WTC11 (cell line): ENCODE data around the gene NAGS. TPM values are rescaled to one million over a fixed set of nuclear protein-coding genes. Genes with fewer than 3 reads are reported as not detected.

ENCODE experiments used
- ATAC-seq: fragments of 200-7000 bp; cut with Tn5 transposase; 2 replicates; pipeline ENCODE4 v1.10.0; 2021; ENCODE audit warnings: mild to moderate bottlenecking, moderate library complexity
- CTCF ChIA-PET: fragments of 300-600 bp; sonication (Branson Sonifier 250); formaldehyde crosslinking; loops from one replicate; lab custom pipeline; 2021; ENCODE audit warnings: antibody characterized with exemption; lab: Charles Lee
- POLR2A ChIA-PET: fragments of 350-600 bp; sonication (Branson Sonifier 250); formaldehyde crosslinking; loops from one replicate; lab custom pipeline; 2021; ENCODE audit warnings: antibody characterized with exemption; lab: Charles Lee
- DNase-seq: peaks from one replicate; pipeline ENCODE4 v3.0.0; 2021; ENCODE audit warnings: low spot score
- H3K27ac Mint-ChIP-seq: 2 replicates; pipeline ENCODE4 v1.8.0; 2021; ENCODE audit warnings: mixed read lengths
- H3K27me3 Mint-ChIP-seq: 2 replicates; pipeline ENCODE4 v1.8.0; 2021; ENCODE audit warnings: low read depth, mild to moderate bottlenecking, moderate library complexity, mixed read lengths
- H3K36me3 Mint-ChIP-seq: 2 replicates; pipeline ENCODE4 v1.8.0; 2021; ENCODE audit warnings: mixed read lengths
- H3K4me1 Mint-ChIP-seq: 2 replicates; pipeline ENCODE4 v1.8.0; 2022; ENCODE audit warnings: mixed read lengths
- H3K4me3 Mint-ChIP-seq: 2 replicates; pipeline ENCODE4 v1.8.0; 2021; ENCODE audit warnings: mild to moderate bottlenecking, moderate library complexity, mixed read lengths
- H3K9me3 Mint-ChIP-seq: 2 replicates; pipeline ENCODE4 v1.8.0; 2021; ENCODE audit warnings: mixed read lengths
- CREB1 ChIP-seq: sonication (generic); formaldehyde crosslinking; IDR thresholded peaks from 2 replicates; pipeline ENCODE4 v1.8.0; 2023; ENCODE audit warnings: mild to moderate bottlenecking, missing genetic modification reagents
- ELF4 ChIP-seq: sonication (generic); formaldehyde crosslinking; IDR thresholded peaks from 2 replicates; pipeline ENCODE4 v1.8.1; 2022; ENCODE audit warnings: low read depth, mild to moderate bottlenecking, moderate library complexity, missing genetic modification reagents
- GRHL2 ChIP-seq: fragments of 250-450 bp; sonication (Bioruptor Pico); IDR thresholded peaks from 2 replicates; pipeline ENCODE4 v1.8.0; 2022; ENCODE audit warnings: mild to moderate bottlenecking, moderate library complexity; ENCODE audit not compliant: insufficient replicate concordance, severe bottlenecking
- IRF2 ChIP-seq: sonication (generic); formaldehyde crosslinking; IDR thresholded peaks from 2 replicates; pipeline ENCODE4 v1.8.0; 2022; ENCODE audit warnings: low read depth, missing genetic modification reagents, borderline replicate concordance
- MXD4 ChIP-seq: fragments of 250-450 bp; sonication (Bioruptor Pico); IDR thresholded peaks from 2 replicates; pipeline ENCODE4 v1.8.0; 2021; ENCODE audit warnings: mild to moderate bottlenecking, moderate library complexity, borderline replicate concordance
- NR2C2 ChIP-seq: sonication (generic); formaldehyde crosslinking; IDR thresholded peaks from 2 replicates; pipeline ENCODE4 v1.8.0; 2022; ENCODE audit warnings: mild to moderate bottlenecking, missing genetic modification reagents
- PRRX2 ChIP-seq: fragments of 250-450 bp; sonication (Bioruptor Pico); IDR thresholded peaks from 2 replicates; pipeline ENCODE4 v1.8.0; 2021; ENCODE audit warnings: mild to moderate bottlenecking
- SOX15 ChIP-seq: fragments of 250-450 bp; sonication (Bioruptor Pico); IDR thresholded peaks from 2 replicates; pipeline ENCODE4 v1.9.0; 2021; ENCODE audit warnings: mild to moderate bottlenecking
- ZNF416 ChIP-seq: fragments of 250-450 bp; sonication (Bioruptor Pico); IDR thresholded peaks from 2 replicates; pipeline ENCODE4 v1.9.0; 2021; ENCODE audit warnings: mild to moderate bottlenecking, inconsistent platforms
- ZNF671 ChIP-seq: fragments of 250-450 bp; sonication (Bioruptor Pico); IDR thresholded peaks from 2 replicates; pipeline ENCODE4 v1.8.0; 2021; ENCODE audit warnings: mild to moderate bottlenecking
- total RNA-seq: library from RNA; stranded (reverse); gene quantifications from 3 replicates; pipeline ENCODE4 v1.2.3, GENCODE V29; 2021
- TF ChIP-seq, protein P1 (sequence below): sonication (generic); formaldehyde crosslinking; IDR thresholded peaks from 2 replicates; pipeline ENCODE4 v1.8.1; 2023; ENCODE audit warnings: mild to moderate bottlenecking, missing genetic modification reagents, borderline replicate concordance
- TF ChIP-seq, protein P2 (sequence below): fragments of 250-450 bp; sonication (Bioruptor Pico); IDR thresholded peaks from 2 replicates; pipeline ENCODE4 v1.9.0; 2021; ENCODE audit warnings: mild to moderate bottlenecking
- TF ChIP-seq, protein P3 (sequence below): sonication (generic); formaldehyde crosslinking; IDR thresholded peaks from 2 replicates; pipeline ENCODE4 v1.8.0; 2023; ENCODE audit warnings: mild to moderate bottlenecking, missing genetic modification reagents
- TF ChIP-seq, protein P4 (sequence below): fragments of 250-450 bp; sonication (Bioruptor Pico); IDR thresholded peaks from 2 replicates; pipeline ENCODE4 v1.9.0; 2021; ENCODE audit warnings: mild to moderate bottlenecking
- TF ChIP-seq, protein P5 (sequence below): sonication (generic); formaldehyde crosslinking; IDR thresholded peaks from 2 replicates; pipeline ENCODE4 v1.8.0; 2022; ENCODE audit warnings: mild to moderate bottlenecking, missing genetic modification reagents
- TF ChIP-seq, protein P6 (sequence below): sonication (generic); formaldehyde crosslinking; IDR thresholded peaks from 2 replicates; pipeline ENCODE4 v1.8.1; 2023; ENCODE audit warnings: mild to moderate bottlenecking, missing genetic modification reagents, moderate library complexity

NAGS gene
- total RNA-seq, 1 experiment from 2014 or later: 8.6 TPM

DNA sequence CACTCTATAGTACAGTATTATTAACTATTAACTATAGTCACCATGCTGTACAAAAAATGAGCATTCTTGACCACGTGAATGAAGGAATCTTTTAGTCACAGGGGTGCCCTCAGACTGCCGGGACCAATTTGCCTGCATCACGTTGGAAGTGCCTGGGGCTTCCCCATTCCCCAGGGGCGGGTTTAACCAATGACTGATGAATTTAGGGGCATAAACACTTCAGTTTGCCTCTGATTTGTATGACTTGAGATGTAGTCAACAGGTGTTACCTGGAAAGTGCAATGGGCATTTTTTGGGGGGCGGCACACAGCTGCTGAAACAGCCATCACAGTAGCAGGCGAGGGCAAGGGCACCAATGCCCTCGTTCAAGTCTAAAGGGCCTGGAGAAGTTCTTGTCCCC lies 41.9 kb upstream of the NAGS start (continued):
- no peak for TF ChIP-seq MXD4 (CRISPR knock-in tag)
- TF ChIP-seq IRF2 (CRISPR knock-in tag): no peak
- TF ChIP-seq SOX15 (CRISPR knock-in tag): no peak

DNA sequence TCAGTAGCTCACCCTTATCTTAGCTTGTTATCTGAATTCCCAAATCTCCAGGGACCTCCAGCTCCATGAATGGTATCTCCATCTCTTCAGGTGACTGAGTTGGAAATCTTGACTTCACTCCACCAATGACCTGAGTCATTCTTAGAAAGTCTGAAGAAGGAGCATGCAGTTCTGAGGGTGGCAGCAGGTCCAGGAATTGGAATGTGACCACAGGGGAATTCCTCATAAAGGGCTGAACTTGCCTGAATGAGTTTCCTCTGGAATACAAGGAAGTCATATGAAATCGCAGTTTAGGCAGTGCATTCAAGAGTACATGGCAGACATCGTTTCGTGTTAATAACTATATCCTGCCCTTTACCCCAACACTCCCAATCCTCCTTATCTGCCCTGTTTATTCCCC lies 38.1 kb upstream of the NAGS start:
- ATAC-seq (no peak), DNase-seq (no peak)
- CTCF ChIA-PET: interaction anchor here (1.1 kb wide), 1 partner anchor 22 kb away, joined by 3 read pairs; no protein-coding TSS in a partner anchor
- Mint-ChIP-seq H3K4me3 (no peak overlapping the region), H3K9me3 (no peaks in the 10 kb centered on the region), H3K27ac (no peak overlapping the region), H3K4me1 (no peaks in the 10 kb centered on the region), H3K27me3 (peaks cover 3% of the 10 kb centered on the region; the same call in 1 of the 2 replicates)
- POLR2A ChIA-PET: no interaction called here
- no peak for TF ChIP-seq CREB1
- TF ChIP-seq, protein P1, sequence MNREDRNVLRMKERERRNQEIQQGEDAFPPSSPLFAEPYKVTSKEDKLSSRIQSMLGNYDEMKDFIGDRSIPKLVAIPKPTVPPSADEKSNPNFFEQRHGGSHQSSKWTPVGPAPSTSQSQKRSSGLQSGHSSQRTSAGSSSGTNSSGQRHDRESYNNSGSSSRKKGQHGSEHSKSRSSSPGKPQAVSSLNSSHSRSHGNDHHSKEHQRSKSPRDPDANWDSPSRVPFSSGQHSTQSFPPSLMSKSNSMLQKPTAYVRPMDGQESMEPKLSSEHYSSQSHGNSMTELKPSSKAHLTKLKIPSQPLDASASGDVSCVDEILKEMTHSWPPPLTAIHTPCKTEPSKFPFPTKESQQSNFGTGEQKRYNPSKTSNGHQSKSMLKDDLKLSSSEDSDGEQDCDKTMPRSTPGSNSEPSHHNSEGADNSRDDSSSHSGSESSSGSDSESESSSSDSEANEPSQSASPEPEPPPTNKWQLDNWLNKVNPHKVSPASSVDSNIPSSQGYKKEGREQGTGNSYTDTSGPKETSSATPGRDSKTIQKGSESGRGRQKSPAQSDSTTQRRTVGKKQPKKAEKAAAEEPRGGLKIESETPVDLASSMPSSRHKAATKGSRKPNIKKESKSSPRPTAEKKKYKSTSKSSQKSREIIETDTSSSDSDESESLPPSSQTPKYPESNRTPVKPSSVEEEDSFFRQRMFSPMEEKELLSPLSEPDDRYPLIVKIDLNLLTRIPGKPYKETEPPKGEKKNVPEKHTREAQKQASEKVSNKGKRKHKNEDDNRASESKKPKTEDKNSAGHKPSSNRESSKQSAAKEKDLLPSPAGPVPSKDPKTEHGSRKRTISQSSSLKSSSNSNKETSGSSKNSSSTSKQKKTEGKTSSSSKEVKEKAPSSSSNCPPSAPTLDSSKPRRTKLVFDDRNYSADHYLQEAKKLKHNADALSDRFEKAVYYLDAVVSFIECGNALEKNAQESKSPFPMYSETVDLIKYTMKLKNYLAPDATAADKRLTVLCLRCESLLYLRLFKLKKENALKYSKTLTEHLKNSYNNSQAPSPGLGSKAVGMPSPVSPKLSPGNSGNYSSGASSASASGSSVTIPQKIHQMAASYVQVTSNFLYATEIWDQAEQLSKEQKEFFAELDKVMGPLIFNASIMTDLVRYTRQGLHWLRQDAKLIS (CRISPR knock-in tag): no peak
- TF ChIP-seq, all 79 proteins: peak for 0
- no peaks in the 10 kb centered on the region for H3K36me3 Mint-ChIP-seq

DNA sequence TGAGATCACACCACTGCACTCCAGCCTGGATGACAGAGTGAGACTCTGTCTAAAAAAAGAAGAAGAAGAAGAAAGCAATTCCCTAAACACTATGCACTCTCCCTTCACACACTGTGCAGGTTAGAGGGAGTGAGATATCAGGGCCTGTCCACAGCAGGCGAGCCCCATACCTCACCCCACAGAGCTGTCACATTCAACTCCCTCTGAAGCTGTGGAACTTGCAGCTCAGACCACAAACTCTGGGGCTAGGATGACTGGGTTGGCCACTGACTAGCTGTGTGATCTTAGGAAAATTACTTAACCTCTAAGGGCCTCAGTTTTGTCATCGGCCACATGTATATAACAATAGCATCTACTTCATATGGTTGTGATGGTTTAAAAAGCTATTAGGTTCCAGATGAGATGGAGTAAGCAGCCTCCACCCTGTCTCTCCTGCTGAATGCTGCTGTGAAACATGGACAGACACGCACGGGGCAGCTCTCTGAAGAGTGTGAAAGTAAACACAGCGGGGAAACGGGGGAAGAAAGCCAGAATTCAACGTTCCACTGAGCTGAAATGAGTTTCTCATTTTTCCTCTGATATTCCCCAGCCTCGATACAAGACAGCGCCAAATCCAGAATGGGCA lies 37.1 kb upstream of the NAGS start:
- no peak for DNase-seq
- Mint-ChIP-seq H3K27ac (no peak overlapping the region), H3K27me3 (peaks cover 3% of the 10 kb centered on the region), H3K4me1 (no peaks in the 10 kb centered on the region), H3K36me3 (no peaks in the 10 kb centered on the region), H3K4me3 (no peak overlapping the region), H3K9me3 (no peaks in the 10 kb centered on the region)
- no peak for TF ChIP-seq ELF4 (CRISPR knock-in tag)
- TF ChIP-seq, protein P2, sequence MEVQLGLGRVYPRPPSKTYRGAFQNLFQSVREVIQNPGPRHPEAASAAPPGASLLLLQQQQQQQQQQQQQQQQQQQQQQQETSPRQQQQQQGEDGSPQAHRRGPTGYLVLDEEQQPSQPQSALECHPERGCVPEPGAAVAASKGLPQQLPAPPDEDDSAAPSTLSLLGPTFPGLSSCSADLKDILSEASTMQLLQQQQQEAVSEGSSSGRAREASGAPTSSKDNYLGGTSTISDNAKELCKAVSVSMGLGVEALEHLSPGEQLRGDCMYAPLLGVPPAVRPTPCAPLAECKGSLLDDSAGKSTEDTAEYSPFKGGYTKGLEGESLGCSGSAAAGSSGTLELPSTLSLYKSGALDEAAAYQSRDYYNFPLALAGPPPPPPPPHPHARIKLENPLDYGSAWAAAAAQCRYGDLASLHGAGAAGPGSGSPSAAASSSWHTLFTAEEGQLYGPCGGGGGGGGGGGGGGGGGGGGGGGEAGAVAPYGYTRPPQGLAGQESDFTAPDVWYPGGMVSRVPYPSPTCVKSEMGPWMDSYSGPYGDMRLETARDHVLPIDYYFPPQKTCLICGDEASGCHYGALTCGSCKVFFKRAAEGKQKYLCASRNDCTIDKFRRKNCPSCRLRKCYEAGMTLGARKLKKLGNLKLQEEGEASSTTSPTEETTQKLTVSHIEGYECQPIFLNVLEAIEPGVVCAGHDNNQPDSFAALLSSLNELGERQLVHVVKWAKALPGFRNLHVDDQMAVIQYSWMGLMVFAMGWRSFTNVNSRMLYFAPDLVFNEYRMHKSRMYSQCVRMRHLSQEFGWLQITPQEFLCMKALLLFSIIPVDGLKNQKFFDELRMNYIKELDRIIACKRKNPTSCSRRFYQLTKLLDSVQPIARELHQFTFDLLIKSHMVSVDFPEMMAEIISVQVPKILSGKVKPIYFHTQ: no peak
- no peak for TF ChIP-seq NR2C2
- TF ChIP-seq, protein P3, sequence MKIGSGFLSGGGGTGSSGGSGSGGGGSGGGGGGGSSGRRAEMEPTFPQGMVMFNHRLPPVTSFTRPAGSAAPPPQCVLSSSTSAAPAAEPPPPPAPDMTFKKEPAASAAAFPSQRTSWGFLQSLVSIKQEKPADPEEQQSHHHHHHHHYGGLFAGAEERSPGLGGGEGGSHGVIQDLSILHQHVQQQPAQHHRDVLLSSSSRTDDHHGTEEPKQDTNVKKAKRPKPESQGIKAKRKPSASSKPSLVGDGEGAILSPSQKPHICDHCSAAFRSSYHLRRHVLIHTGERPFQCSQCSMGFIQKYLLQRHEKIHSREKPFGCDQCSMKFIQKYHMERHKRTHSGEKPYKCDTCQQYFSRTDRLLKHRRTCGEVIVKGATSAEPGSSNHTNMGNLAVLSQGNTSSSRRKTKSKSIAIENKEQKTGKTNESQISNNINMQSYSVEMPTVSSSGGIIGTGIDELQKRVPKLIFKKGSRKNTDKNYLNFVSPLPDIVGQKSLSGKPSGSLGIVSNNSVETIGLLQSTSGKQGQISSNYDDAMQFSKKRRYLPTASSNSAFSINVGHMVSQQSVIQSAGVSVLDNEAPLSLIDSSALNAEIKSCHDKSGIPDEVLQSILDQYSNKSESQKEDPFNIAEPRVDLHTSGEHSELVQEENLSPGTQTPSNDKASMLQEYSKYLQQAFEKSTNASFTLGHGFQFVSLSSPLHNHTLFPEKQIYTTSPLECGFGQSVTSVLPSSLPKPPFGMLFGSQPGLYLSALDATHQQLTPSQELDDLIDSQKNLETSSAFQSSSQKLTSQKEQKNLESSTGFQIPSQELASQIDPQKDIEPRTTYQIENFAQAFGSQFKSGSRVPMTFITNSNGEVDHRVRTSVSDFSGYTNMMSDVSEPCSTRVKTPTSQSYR (CRISPR knock-in tag): no peak
- no peak for TF ChIP-seq PRRX2 (CRISPR knock-in tag)
- TF ChIP-seq, protein P4, sequence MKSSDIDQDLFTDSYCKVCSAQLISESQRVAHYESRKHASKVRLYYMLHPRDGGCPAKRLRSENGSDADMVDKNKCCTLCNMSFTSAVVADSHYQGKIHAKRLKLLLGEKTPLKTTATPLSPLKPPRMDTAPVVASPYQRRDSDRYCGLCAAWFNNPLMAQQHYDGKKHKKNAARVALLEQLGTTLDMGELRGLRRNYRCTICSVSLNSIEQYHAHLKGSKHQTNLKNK (CRISPR knock-in tag): no peak
- TF ChIP-seq, protein P5, sequence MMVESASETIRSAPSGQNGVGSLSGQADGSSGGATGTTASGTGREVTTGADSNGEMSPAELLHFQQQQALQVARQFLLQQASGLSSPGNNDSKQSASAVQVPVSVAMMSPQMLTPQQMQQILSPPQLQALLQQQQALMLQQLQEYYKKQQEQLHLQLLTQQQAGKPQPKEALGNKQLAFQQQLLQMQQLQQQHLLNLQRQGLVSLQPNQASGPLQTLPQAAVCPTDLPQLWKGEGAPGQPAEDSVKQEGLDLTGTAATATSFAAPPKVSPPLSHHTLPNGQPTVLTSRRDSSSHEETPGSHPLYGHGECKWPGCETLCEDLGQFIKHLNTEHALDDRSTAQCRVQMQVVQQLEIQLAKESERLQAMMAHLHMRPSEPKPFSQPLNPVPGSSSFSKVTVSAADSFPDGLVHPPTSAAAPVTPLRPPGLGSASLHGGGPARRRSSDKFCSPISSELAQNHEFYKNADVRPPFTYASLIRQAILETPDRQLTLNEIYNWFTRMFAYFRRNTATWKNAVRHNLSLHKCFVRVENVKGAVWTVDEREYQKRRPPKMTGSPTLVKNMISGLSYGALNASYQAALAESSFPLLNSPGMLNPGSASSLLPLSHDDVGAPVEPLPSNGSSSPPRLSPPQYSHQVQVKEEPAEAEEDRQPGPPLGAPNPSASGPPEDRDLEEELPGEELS (CRISPR knock-in tag): no peak
- no peak for TF ChIP-seq ZNF416 (CRISPR knock-in tag)
- TF ChIP-seq ZNF671: no peak
- TF ChIP-seq, protein P6, sequence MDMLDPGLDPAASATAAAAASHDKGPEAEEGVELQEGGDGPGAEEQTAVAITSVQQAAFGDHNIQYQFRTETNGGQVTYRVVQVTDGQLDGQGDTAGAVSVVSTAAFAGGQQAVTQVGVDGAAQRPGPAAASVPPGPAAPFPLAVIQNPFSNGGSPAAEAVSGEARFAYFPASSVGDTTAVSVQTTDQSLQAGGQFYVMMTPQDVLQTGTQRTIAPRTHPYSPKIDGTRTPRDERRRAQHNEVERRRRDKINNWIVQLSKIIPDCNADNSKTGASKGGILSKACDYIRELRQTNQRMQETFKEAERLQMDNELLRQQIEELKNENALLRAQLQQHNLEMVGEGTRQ (CRISPR knock-in tag): no peak
- TF ChIP-seq GRHL2 (CRISPR knock-in tag): no peak
- ATAC-seq: no peak
- POLR2A ChIA-PET: no interaction called here
- CTCF ChIA-PET: interaction anchor here (0.8 to 1.3 kb wide), 3 partner anchors 16 to 149 kb away, joined by 3 to 4 read pairs (median 3); no protein-coding TSS in a partner anchor
